Bone marrow (tissue), 2 donors: ENCODE data around the gene RAB33B.
A peak's percentile ranks its signal among the peaks of the same experiment; 100 is the strongest.
"Not testable (repeated sequence)": the region's sequence is repeated elsewhere in the genome, so short reads cannot be mapped to it uniquely, and the experiment has no call there.

Source experiments
- DNase-seq, 2 donors: peaks; one replicate each; lab custom pipeline; 2025; lab: John Stamatoyannopoulos, UW

The RAB33B gene

GRCh38 chr4:139454111-139455045 is at the start of gene RAB33B:
TSS of gene RAB33B (plus strand) at chr4:139454121. CDS start at chr4:139454196, 75 bp downstream.
- DNase-seq = peak in 1 of 2 donors; percentile 73

- no peak for DNase-seq
Observed at GRCh38 chr4:139410312-139410711, 43.6 kb upstream of the RAB33B start.

- DNase-seq = not testable (repeated sequence)
Observed at GRCh38 chr4:139414671-139415210, 39.2 kb upstream of the RAB33B start.

- DNase-seq = peak in 1 of 2 donors; percentile 52
Observed at GRCh38 chr4:139416073-139416673, 37.7 kb upstream of the RAB33B start.

- peak in 1 of 2 donors; percentile 92 for DNase-seq
Observed at GRCh38 chr4:139419388-139419914, 34.5 kb upstream of the RAB33B start.

- no peak for DNase-seq
Observed at GRCh38 chr4:139420652-139421051, 33.3 kb upstream of the RAB33B start.

GRCh38 chr4:139436122-139436521 is 17.8 kb upstream of the RAB33B start:
- no peak for DNase-seq

GRCh38 chr4:139438141-139438540 is 15.8 kb upstream of the RAB33B start:
- DNase-seq = no peak

- no peak for DNase-seq
Observed at GRCh38 chr4:139441029-139441428, 12.9 kb upstream of the RAB33B start.

- DNase-seq = no peak
Observed at GRCh38 chr4:139443661-139444060, 10.3 kb upstream of the RAB33B start.

GRCh38 chr4:139444881-139445280 is 9.0 kb upstream of the RAB33B start:
- DNase-seq = not testable (repeated sequence)

- DNase-seq = not testable (repeated sequence)
Observed at GRCh38 chr4:139447078-139447477, 6.8 kb upstream of the RAB33B start.

GRCh38 chr4:139450586-139450985 is 3.3 kb upstream of the RAB33B start:
- no peak for DNase-seq

- DNase-seq = no peak
Observed at GRCh38 chr4:139451997-139452396, 1.9 kb upstream of the RAB33B start.

- DNase-seq = peak in 1 of 2 donors; percentile 70
Observed at GRCh38 chr4:139453041-139453370, 915 bp upstream of the RAB33B start.

GRCh38 chr4:139453371-139454110 is 380 bp upstream of the RAB33B start:
- peak; percentile 95 to 99 for DNase-seq

GRCh38 chr4:139455126-139455538 is 1.2 kb downstream of the RAB33B start:
- DNase-seq = no peak

GRCh38 chr4:139457318-139457717 is 3.4 kb downstream of the RAB33B start:
- no peak for DNase-seq

GRCh38 chr4:139458543-139458942 is 4.6 kb downstream of the RAB33B start:
- DNase-seq = no peak

GRCh38 chr4:139458999-139459398 is 5.1 kb downstream of the RAB33B start:
- DNase-seq = no peak

- no peak for DNase-seq
Observed at GRCh38 chr4:139460565-139460964, 6.6 kb downstream of the RAB33B start.

GRCh38 chr4:139461022-139461628 is 7.2 kb downstream of the RAB33B start:
- no peak for DNase-seq
